HK-2 (cell line): ENCODE data around the gene SP110.
"Not testable (repeated sequence)": the region's sequence is repeated elsewhere in the genome, so short reads cannot be mapped to it uniquely, and the experiment has no call there.

Source experiments
- DNase-seq: peaks from one replicate; pipeline ENCODE4 v3.0.0-alpha.2; 2018; ENCODE audit not compliant: unreplicated experiment

SP110 gene

DNA sequence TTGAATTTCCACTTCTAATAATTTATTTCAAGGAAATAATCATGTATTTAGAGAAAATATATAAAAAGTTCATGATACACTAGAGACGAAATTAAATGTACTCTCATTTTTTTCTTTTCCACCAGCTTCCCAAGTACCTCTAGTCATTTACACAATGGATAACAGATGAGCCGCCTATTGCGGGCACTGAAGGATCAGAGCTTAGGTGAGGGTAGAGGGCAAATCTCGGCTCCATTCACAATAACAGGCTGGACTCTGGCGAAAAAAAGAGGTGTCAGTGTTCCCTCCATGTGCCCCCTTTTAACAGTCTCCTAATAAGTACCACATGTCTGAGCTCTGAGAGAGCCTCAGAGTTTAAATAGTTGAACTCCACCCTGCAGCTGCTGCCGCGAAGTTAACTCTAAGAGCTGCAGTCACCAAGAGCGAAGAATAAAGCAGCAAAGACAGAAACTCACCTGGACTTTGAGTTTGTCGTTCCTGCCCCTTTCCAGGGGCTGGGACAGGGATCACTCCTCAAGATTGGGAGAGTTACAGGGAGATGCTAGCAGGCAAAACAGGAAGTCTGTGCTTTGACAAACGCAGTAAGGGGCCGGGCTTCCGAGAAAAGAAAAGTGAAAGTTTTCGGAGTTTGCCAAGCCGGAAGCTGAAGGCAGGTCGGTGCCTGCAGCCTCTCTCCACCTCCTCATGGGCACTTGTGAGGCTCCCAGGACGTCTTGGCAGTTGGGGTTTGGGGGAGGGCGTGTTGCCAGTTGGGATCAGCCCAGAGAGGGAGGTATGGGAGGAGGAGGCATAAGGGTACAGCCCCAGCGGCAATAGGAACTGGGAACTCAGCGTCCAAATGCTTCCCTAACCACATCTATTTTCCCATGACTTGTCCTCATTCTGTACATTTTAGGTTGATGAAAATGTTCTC is at the start of gene SP110:
SP110 (minus strand) TSS at position 566 of the 913 bp plus-strand sequence. CDS start 3,057 bp downstream, outside the sequence.
- DNase-seq = peak; percentile 83

DNA sequence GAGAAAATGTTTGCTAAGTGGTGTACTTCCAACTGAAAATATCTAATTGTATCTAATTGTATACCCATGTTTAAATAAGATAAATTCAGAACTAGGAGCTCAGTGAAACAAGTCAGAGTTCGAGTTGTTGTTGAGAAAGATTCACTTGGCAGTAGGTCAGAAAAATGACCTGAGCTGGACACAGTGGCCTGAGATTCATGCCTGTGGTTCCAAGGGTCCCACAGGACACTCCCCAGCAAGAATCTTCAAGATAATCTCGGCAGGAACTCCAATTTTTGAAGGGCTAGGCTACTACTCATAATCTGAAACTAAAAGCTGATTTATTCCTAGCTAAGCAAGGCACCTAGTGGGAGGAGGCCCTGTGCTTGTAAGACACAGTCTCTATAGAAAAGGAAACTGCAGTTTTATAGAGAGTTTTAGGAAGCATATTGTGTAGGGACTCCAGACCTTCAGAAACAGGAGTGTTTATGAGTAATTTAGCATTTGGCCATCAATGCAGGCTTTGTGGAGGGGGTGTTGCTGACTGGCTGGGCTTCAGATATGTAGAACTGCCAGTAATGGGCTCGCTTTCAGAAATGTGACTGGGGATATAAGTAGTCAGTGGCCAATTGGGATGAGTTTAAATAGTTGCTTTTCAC is 48.9 kb upstream of the SP110 start:
- no peak for DNase-seq

- no peak for DNase-seq
Observed at GRCh38 chr2:230267556-230267955, 47.8 kb upstream of the SP110 start.

- no peak for DNase-seq
Observed at GRCh38 chr2:230267059-230267458, 47.3 kb upstream of the SP110 start.

GRCh38 chr2:230266638-230267037 is 46.9 kb upstream of the SP110 start:
- no peak for DNase-seq

- DNase-seq = not testable (repeated sequence)
Observed at GRCh38 chr2:230264945-230265344, 45.2 kb upstream of the SP110 start.

DNA sequence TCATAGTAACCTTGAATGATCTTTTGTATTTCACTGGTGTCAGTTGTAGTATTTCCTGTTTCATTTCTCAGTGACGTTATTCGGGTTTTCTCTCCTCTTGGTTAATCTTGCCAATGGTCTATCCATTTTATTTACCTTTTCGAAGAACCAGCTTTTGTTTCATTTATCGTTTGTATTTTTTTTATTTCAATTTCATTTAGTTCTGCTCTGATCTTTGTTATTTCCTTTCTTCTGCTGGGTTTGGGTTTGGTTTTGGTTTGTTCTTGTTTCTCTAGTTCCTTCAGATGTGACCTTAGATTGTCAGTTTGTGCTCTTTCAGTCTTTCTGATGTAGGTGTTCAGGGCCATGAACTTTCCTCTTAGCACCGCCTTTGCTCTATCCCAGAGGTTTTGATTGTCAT is 42.5 kb upstream of the SP110 start:
- DNase-seq = no peak

DNA sequence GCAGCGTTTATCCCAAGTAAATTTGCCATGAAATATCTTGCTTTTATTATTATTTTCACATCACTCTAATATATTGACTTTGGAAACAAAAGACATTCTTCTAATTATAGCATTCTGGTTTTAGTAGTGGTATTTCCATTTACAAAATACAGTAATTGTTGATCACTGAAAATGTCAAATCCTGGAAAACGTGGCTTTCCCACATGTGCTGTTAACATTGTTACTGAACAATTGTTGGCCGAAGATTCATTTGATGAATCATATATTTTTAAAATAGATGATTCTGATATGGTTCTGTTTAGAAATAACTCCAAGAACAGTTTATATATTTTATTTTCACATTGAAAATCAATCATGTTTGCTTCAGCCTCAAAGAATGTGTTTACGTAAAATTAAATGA is 38.7 kb upstream of the SP110 start:
- DNase-seq = no peak

DNA sequence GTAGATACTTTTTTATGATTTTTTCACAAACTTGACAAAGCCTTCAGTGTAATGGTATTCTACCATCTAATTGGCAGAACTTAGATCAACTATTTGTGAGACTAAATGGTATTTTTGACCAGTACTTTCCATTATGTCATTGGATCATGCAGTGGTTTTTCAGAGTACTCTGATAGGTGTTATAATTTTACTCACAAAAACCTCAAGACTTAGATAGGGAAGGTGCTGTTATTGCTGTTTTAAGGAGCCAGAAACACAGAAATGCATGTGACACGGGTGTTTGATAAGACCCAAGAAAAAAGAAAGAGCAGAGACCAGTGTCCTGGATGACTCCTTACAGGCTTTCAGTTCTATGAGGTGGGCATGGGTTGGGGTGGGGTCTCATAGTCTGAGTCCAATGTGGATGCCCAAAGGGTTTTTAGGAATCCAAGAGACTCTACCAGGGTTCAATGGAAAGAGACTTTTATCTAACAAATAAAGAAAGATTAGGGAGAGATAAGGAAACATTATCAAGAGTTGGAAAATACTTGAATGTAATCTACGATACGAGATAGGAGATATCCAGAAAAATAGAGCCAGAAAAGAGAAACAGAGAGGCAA is 37.0 kb upstream of the SP110 start:
- DNase-seq = no peak

DNA sequence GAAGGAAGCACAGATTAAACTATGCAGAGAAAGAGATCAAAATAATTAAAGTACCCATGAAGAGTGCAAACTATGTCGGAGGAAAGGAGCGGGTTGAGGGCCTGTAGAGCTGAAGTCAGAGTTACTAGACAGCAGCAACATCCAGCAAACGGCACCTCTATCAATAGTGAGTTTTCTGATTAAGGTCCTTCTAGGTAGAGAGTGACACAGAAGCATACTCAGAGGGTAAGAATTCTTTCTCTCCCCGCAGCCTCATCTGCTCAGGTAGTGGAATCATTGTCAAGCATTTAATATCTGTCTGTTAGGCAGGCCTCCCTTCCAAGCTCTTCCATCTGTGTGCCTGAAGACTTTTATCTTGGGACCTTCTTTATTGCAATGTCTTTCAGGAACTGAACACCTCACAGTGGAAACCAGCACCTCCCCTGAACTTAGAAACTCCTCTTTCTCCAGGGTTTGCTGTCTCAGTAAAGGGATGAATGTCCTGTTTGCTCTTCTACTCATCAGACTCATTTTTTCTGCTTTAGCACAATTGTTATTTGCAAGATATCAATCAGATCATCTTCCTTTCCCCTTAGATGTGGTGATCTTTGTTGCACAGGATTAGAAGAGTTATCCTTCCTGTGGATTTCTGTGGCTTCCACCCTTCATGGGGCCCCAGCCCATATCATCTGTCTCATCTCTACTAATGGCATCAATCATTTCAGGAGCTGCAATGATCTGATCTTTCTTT is 34.5 kb upstream of the SP110 start:
- DNase-seq = no peak

DNA sequence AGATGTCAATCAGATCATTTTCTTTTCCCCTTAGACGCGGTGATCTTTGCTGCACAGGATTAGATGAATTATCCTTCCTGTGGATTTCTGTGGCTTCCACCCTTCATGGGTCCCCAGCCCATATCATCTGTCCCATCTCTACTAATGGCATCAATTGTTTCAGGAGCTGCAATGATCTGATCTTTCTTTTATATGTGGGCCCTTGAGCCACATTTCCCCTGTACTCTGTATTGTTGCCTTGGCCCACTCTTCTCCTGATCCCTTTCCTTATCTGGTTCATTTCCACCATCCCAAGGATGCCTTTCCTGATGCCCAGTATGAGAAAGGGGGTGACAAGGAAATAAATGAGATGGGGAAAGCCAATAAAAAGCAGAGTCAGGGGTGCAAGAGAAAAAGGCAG is 30.4 kb upstream of the SP110 start:
- DNase-seq = no peak

GRCh38 chr2:230246206-230246605 is 26.4 kb upstream of the SP110 start:
- no peak for DNase-seq

GRCh38 chr2:230244211-230244610 is 24.4 kb upstream of the SP110 start:
- DNase-seq = no peak

GRCh38 chr2:230234845-230235244 is 15.1 kb upstream of the SP110 start:
- no peak for DNase-seq

- DNase-seq = no peak
Observed at GRCh38 chr2:230234122-230234722, 14.4 kb upstream of the SP110 start.

- no peak for DNase-seq
Observed at GRCh38 chr2:230231251-230231650, 11.5 kb upstream of the SP110 start.

DNA sequence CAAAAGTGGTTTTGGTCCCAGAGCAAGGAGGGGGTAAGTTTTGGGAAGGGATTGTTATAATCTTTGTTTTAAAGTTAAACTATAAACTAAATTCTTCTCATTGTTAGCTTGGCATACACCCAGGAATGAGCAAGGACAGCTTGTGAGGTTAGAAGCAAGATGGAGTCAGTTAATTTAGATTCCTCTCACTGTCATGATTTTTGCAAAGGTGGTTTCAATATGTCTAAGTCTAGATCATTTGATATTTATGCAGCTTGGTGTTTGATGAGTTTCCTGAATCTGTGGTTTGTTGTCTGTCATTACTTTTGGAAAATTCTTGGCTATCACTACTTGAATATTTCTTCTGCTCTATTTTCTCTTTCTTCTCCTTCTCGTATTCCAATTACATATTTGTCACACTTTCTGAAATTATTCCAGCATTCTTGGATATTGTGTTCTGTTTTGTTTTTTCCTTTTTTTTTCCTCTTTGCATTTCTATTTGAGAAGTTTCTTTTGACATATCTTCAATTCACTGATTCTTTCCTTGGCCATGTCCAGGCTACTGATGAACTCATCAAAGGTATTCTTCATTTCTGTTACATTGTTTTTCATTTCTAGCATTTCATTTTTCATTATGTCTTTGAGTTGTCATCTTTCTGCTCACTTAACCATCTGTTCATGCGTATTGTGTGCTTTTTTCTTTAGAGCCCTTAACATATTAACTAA is 10.9 kb upstream of the SP110 start:
- DNase-seq = no peak

- DNase-seq = peak; percentile 67
Observed at GRCh38 chr2:230230087-230230486, 10.3 kb upstream of the SP110 start.

DNA sequence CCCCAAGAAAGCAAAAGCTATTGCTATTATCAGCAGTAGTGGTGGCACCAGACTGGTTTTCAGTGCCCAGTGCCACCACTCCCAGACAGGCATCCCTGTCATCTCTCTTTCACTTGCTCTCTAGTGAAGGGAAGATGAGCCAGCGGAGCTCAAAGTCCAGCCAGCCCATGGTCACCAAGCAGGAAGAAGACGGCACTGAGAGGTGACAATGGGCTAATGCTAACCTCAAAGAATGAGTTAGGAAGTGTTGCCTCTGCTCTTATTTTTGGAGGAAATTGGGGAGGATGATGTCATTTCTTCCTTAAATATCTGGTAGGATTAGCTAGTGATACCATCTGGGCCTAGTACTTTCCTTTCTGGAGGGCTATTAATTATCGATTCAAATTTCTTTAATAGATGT is 7.4 kb upstream of the SP110 start:
- DNase-seq = no peak

- no peak for DNase-seq
Observed at GRCh38 chr2:230226051-230226551, 6.3 kb upstream of the SP110 start.

- no peak for DNase-seq
Observed at GRCh38 chr2:230225486-230225885, 5.7 kb upstream of the SP110 start, which contains the start of gene SP140. Gene SP140, plus strand, starts transcription at chr2:230225736. Its CDS starts 109 bp downstream, at chr2:230225845.
